ENCODE results near the gene ACSL1. TPM values are rescaled to one million over a fixed set of nuclear protein-coding genes. Genes with fewer than 3 reads are reported as not detected.

Gene ACSL1
- total and polyA plus RNA-seq, 9 of the 15 experiments (the other 6 are each of a cell fraction or from before 2014, with no cell fraction given), result 6.7 to 24.1 (median 15.0) TPM

GRCh38 chr4:184843984-184844554 lies 18.3 kb upstream of the ACSL1 start (continued):
- TF ChIP-seq MYBL2 (IDR thresholded peaks at IDR 0.05; ENCODE audit: low read depth) (peak; percentile 61; the same call in 1 of the 2 replicates), MYBL2 (CRISPR knock-in tag; IDR thresholded peaks at IDR 0.05; ENCODE audit: borderline replicate concordance) (no peak), MAFF (IDR thresholded peaks at IDR 0.05; ENCODE audit: low read length) (no peak), ARID1B (IDR thresholded peaks at IDR 0.05) (peak; percentile 85), ZBTB2 (IDR thresholded peaks at IDR 0.05) (no peak), HMGN3 (IDR thresholded peaks at IDR 0.05; ENCODE audit: borderline replicate concordance, extremely low read depth, insufficient read length, low read depth, low read length) (no peak), PTRF (tag; IDR thresholded peaks at IDR 0.05) (no peak), FOXA1 (IDR thresholded peaks at IDR 0.05; ENCODE audit: borderline replicate concordance) (no peak), ELF1 (tag; IDR thresholded peaks at IDR 0.05) (no peak), SRSF9 (IDR thresholded peaks at IDR 0.05; ENCODE audit: borderline replicate concordance, low read depth, low read length) (no peak), HDAC3 (IDR thresholded peaks at IDR 0.05; ENCODE audit: borderline replicate concordance, partially characterized antibody) (peak; percentile 30), ZBED1 (IDR thresholded peaks at IDR 0.05) (no peak), ZNF197 (CRISPR knock-in tag; IDR thresholded peaks at IDR 0.05; ENCODE audit: low read depth) (no peak; the same call in 1 of the 2 replicates)
- TF ChIP-seq, protein P1, sequence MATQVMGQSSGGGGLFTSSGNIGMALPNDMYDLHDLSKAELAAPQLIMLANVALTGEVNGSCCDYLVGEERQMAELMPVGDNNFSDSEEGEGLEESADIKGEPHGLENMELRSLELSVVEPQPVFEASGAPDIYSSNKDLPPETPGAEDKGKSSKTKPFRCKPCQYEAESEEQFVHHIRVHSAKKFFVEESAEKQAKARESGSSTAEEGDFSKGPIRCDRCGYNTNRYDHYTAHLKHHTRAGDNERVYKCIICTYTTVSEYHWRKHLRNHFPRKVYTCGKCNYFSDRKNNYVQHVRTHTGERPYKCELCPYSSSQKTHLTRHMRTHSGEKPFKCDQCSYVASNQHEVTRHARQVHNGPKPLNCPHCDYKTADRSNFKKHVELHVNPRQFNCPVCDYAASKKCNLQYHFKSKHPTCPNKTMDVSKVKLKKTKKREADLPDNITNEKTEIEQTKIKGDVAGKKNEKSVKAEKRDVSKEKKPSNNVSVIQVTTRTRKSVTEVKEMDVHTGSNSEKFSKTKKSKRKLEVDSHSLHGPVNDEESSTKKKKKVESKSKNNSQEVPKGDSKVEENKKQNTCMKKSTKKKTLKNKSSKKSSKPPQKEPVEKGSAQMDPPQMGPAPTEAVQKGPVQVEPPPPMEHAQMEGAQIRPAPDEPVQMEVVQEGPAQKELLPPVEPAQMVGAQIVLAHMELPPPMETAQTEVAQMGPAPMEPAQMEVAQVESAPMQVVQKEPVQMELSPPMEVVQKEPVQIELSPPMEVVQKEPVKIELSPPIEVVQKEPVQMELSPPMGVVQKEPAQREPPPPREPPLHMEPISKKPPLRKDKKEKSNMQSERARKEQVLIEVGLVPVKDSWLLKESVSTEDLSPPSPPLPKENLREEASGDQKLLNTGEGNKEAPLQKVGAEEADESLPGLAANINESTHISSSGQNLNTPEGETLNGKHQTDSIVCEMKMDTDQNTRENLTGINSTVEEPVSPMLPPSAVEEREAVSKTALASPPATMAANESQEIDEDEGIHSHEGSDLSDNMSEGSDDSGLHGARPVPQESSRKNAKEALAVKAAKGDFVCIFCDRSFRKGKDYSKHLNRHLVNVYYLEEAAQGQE (IDR thresholded peaks at IDR 0.05; ENCODE audit: borderline replicate concordance), result no peak; the same call in 1 of the 2 replicates
- TF ChIP-seq, protein P1 (CRISPR knock-in tag; IDR thresholded peaks at IDR 0.05; ENCODE audit: low read depth), result no peak
- TF ChIP-seq, protein P2, sequence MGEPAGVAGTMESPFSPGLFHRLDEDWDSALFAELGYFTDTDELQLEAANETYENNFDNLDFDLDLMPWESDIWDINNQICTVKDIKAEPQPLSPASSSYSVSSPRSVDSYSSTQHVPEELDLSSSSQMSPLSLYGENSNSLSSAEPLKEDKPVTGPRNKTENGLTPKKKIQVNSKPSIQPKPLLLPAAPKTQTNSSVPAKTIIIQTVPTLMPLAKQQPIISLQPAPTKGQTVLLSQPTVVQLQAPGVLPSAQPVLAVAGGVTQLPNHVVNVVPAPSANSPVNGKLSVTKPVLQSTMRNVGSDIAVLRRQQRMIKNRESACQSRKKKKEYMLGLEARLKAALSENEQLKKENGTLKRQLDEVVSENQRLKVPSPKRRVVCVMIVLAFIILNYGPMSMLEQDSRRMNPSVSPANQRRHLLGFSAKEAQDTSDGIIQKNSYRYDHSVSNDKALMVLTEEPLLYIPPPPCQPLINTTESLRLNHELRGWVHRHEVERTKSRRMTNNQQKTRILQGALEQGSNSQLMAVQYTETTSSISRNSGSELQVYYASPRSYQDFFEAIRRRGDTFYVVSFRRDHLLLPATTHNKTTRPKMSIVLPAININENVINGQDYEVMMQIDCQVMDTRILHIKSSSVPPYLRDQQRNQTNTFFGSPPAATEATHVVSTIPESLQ (CRISPR knock-in tag; IDR thresholded peaks at IDR 0.05), result no peak

Measured in K562 (cell line).